Measurements from ENCODE around the gene IL12RB1. TPM values are rescaled to one million over a fixed set of nuclear protein-coding genes. Genes with fewer than 3 reads are reported as not detected.

IL12RB1 gene
- total and polyA plus RNA-seq, 8 donors, result 0.18 to 9.3 (median 0.77) TPM; not detected in 4

DNA sequence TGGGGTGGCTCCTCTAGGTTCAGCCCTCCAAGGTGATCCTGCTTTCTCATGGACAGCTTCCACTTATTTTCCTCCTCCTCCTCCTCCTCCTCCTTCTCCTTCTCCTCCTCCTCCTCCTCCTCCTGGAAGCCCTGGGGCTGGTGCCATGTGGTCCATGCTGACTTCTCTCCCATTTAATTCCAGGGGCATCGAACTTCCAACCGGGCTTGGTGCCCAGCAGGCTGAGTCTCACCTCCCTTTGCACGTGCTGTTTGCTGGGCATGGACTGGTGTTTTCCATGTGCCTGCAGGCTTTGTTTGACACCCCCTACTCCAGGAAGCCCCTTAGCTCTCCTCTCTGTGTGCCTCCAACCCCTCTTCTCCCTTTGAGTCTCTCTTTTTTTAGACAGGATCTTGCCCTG lies 14.5 kb upstream of the IL12RB1 start:
- Histone ChIP-seq H3K4me3 (no peak overlapping the region), H3K9me3 (no peaks in the 10 kb centered on the region), H3K36me3 (no peaks in the 10 kb centered on the region), H3K4me1 (peaks cover 26 to 42% (median 35%) of the 10 kb centered on the region in 4 donors), H3K27ac (no peak overlapping the region), H3K27me3 (peaks cover 0 to 41% (median 17%) of the 10 kb centered on the region in 3 donors)
- TF ChIP-seq POLR2AphosphoS5 (IDR thresholded peaks at IDR 0.05) (no peak), EP300 (IDR thresholded peaks at IDR 0.05) (no peak), POLR2A (IDR thresholded peaks at IDR 0.05) (no peak)
- TF ChIP-seq, protein P1, sequence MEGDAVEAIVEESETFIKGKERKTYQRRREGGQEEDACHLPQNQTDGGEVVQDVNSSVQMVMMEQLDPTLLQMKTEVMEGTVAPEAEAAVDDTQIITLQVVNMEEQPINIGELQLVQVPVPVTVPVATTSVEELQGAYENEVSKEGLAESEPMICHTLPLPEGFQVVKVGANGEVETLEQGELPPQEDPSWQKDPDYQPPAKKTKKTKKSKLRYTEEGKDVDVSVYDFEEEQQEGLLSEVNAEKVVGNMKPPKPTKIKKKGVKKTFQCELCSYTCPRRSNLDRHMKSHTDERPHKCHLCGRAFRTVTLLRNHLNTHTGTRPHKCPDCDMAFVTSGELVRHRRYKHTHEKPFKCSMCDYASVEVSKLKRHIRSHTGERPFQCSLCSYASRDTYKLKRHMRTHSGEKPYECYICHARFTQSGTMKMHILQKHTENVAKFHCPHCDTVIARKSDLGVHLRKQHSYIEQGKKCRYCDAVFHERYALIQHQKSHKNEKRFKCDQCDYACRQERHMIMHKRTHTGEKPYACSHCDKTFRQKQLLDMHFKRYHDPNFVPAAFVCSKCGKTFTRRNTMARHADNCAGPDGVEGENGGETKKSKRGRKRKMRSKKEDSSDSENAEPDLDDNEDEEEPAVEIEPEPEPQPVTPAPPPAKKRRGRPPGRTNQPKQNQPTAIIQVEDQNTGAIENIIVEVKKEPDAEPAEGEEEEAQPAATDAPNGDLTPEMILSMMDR (IDR thresholded peaks at IDR 0.05), result no peak
- 76 to 85% (median 77%) methylated on average over 2 to 3 of the region's 3 CpGs for WGBS, 5 donors
- DNase-seq, result no peak
- intact Hi-C loops (cut with DNase I; ENCODE audit: low total_unique reads), result no loop called here

DNA sequence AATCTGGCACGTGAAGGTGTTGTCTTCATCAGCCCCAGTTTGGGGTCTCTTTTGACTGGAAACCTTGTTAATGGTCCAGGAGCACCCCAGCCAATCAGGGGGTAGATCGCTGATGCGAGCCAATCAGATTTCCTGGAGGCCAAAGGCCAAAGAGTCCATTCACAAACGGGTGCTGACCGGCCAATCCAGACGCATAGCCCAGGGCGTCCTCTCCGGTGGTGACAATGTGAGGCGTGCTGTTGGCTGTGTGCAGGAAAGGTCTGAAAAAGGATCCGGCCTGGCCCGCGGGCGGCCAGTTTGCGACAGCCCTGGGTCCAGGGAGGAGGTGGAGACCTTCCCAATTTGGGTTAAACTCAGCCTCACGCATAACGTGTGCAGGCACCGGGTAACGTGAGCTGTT lies 14.0 kb upstream of the IL12RB1 start:
- H3K9me3 ChIP-seq, result no peaks in the 10 kb centered on the region
- H3K4me3 ChIP-seq, result no peak overlapping the region
- H3K27ac ChIP-seq, result no peak overlapping the region
- peaks cover 26 to 42% (median 35%) of the 10 kb centered on the region in 4 donors for H3K4me1 ChIP-seq
- peak in 1 of 2 donors; percentile 29 for DNase-seq
- 27 to 42% (median 32%) methylated on average over 14 to 18 of the region's 18 CpGs for WGBS, 5 donors
- H3K27me3 ChIP-seq, result peaks cover 0 to 41% (median 17%) of the 10 kb centered on the region in 3 donors
- no peaks in the 10 kb centered on the region for H3K36me3 ChIP-seq
- TF ChIP-seq POLR2AphosphoS5 (IDR thresholded peaks at IDR 0.05) (no peak), EP300 (IDR thresholded peaks at IDR 0.05) (no peak), POLR2A (IDR thresholded peaks at IDR 0.05) (no peak)
- TF ChIP-seq, protein P1 (IDR thresholded peaks at IDR 0.05), result no peak
- intact Hi-C loops (cut with DNase I; ENCODE audit: low total_unique reads), result no loop called here

DNA sequence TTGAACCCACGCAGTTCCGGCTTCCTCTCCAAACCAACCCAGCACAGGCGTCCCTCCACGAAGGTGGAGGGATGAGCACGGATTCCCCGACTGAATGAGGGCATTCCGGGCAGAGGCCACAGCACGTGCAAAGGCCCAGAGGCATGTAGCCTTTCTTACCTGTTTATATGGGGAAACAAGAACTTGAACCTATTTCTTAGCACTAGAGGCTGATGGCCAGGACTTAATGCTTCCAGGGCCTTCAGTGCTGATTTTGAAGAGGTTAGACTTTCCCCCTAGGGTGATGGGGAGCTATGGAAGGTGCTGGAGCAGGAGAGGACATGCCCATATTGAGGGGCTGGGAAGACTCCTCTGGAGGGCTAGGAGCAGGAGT lies 12.9 kb upstream of the IL12RB1 start:
- intact Hi-C loops (cut with DNase I; ENCODE audit: low total_unique reads), result no loop called here
- Histone ChIP-seq H3K36me3 (no peaks in the 10 kb centered on the region), H3K27me3 (peaks cover 0 to 41% (median 17%) of the 10 kb centered on the region in 3 donors), H3K4me1 (peaks cover 24 to 38% (median 31%) of the 10 kb centered on the region in 4 donors), H3K9me3 (no peaks in the 10 kb centered on the region), H3K27ac (no peak overlapping the region), H3K4me3 (peak overlapping the region in 1 of 4 donors; percentile 51)
- 66 to 83% (median 78%) methylated on average over 8 of the region's 8 CpGs for WGBS, 5 donors
- TF ChIP-seq POLR2A (IDR thresholded peaks at IDR 0.05) (no peak), POLR2AphosphoS5 (IDR thresholded peaks at IDR 0.05) (no peak), EP300 (IDR thresholded peaks at IDR 0.05) (no peak)
- TF ChIP-seq, protein P1 (IDR thresholded peaks at IDR 0.05), result no peak
- DNase-seq, result no peak

DNA sequence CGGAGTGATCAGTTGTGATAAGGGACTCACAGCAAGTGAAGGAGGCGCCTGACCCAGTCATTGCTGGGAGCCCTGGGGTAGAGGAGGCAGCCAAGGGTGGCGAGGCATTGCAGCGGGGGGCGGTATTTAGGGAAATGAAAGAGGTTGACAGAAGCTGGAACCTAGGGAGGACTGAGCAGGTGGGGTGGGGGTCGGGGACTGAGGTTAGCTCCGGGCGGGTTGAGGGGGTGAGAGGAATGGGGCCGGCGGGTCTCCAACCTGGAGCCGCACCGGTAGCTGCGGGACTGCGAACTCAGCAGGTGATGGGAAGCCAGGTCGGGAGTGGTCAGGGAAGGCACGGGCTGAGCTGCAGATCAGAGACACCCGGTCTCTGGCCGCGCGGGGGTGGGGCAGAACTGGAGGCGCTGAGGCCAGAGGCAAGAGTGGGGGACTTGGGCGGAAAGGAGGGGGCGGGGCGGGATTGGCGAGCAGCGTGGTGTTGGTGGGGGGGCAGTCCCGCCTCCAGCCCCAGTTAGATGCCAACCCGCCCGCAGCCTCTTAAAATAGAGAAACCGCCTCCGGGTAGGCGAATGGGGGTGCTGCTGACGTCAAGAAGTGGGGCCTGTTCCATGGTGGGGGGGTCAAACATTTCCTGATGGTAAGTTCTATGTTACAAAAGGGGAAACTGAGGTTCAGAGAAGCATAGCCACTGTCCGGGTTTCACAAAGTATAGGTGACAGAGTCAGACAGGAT lies 12.3 kb upstream of the IL12RB1 start:
- Histone ChIP-seq H3K9me3 (no peaks in the 10 kb centered on the region), H3K4me3 (peak overlapping the region; percentile 24 to 51 (median 48)), H3K4me1 (peaks cover 20 to 32% (median 27%) of the 10 kb centered on the region in 4 donors), H3K27ac (no peak overlapping the region), H3K36me3 (no peaks in the 10 kb centered on the region), H3K27me3 (peaks cover 0 to 41% (median 17%) of the 10 kb centered on the region in 3 donors)
- peak; percentile 32 to 63 for DNase-seq
- intact Hi-C loops (cut with DNase I; ENCODE audit: low total_unique reads), result no loop called here
- TF ChIP-seq POLR2AphosphoS5 (IDR thresholded peaks at IDR 0.05), result no peak
- TF ChIP-seq, protein P1 (IDR thresholded peaks at IDR 0.05), result no peak
- 6 to 11% (median 7%) methylated on average over 33 to 34 of the region's 34 CpGs for WGBS, 5 donors

Measured in stomach (tissue), 9 donors.